Omental fat pad (tissue), 4 donors: ENCODE measurements around the gene CDK12. TPM values are rescaled to one million over a fixed set of nuclear protein-coding genes. Genes with fewer than 3 reads are reported as not detected.

Source experiments
- ATAC-seq: fragments of 150-250 bp; one replicate; pipeline ENCODE4 v1.9.1; 2016; ENCODE audit warnings: mild to moderate bottlenecking, moderate library complexity; ENCODE audit not compliant: low FRiP score
- DNase-seq: peaks from one replicate; pipeline ENCODE4 v3.0.0-alpha.2; 2019; ENCODE audit warnings: low spot score
- small RNA-seq: library from RNA; depleted of rRNA; stranded (forward); fragments of <200 nt; gene quantifications from one replicate; pipeline ENCODE3, GENCODE V24; 2016
- total RNA-seq, 4 donors: library from RNA; depleted of rRNA; stranded (reverse); fragments of >200 nt; gene quantifications; one replicate each; pipeline ENCODE4 v1.1.0, GENCODE V29; 2016
- TF ChIP-seq, protein P1 (sequence below), 3 donors: fragments of 450-650 bp; IDR thresholded peaks; one replicate each; pipeline ENCODE4 v1.5.1; 2016 to 2017; ENCODE audit warnings: antibody characterized with exemption in 3 of 3, mild to moderate bottlenecking in 3 of 3, moderate library complexity in 2 of 3

The CDK12 gene
- total RNA-seq, 4 donors from 2014 or later: 25.7 to 49.2 (median 38.1) TPM

- ATAC-seq: no peak
- no peak for DNase-seq
- TF ChIP-seq, protein P1, sequence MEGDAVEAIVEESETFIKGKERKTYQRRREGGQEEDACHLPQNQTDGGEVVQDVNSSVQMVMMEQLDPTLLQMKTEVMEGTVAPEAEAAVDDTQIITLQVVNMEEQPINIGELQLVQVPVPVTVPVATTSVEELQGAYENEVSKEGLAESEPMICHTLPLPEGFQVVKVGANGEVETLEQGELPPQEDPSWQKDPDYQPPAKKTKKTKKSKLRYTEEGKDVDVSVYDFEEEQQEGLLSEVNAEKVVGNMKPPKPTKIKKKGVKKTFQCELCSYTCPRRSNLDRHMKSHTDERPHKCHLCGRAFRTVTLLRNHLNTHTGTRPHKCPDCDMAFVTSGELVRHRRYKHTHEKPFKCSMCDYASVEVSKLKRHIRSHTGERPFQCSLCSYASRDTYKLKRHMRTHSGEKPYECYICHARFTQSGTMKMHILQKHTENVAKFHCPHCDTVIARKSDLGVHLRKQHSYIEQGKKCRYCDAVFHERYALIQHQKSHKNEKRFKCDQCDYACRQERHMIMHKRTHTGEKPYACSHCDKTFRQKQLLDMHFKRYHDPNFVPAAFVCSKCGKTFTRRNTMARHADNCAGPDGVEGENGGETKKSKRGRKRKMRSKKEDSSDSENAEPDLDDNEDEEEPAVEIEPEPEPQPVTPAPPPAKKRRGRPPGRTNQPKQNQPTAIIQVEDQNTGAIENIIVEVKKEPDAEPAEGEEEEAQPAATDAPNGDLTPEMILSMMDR (IDR thresholded peaks at IDR 0.05): no peak
These were observed 120.4 kb downstream of the CDK12 start for GRCh38 chr17:39581759-39582085.

GRCh38 chr17:39582658-39583057 lies 121.4 kb downstream of the CDK12 start:
- TF ChIP-seq, protein P1 (IDR thresholded peaks at IDR 0.05): no peak
- DNase-seq: no peak

More at GRCh38 chr17:39582658-39583057, 121.4 kb downstream of the CDK12 start:
- no peak for ATAC-seq

Small RNA genes lying within 50 kb of the gene (small RNA-seq; reads per million reads assigned to genes)
- gene RNU6-233P: not detected

Other genes starting within 250 kb of the CDK12 start
- under 1 TPM in 2 of 4 donors, not detected in 2; 0.56 to 0.60 TPM for gene STAC2, start 235.5 kb upstream of the CDK12 start, total RNA-seq
- gene FBXL20, start 59.9 kb upstream of the CDK12 start, total RNA-seq: 10 to 100 TPM; 10.4 to 29.6 (median 17.2) TPM
- 10 to 100 TPM; 21.4 to 34.0 (median 29.0) TPM for gene MED1, start 10.2 kb upstream of the CDK12 start, total RNA-seq
- under 1 TPM in 1 of 4 donors, not detected in 3; 0.06 TPM for gene NEUROD2, start 146.4 kb downstream of the CDK12 start, total RNA-seq
- 10 to 100 TPM; 13.9 to 27.0 (median 19.1) TPM for gene PPP1R1B, start 165.5 kb downstream of the CDK12 start, total RNA-seq
- 10 to 100 TPM; 24.9 to 75.5 (median 36.5) TPM for gene STARD3, start 175.7 kb downstream of the CDK12 start, total RNA-seq
- 1 to 10 TPM in 1 of 4 donors, under 1 TPM in 2, not detected in 1; 0.19 to 1.7 (median 0.60) TPM for gene TCAP, start 203.9 kb downstream of the CDK12 start, total RNA-seq
- 10 to 100 TPM in 1 of 4 donors, 1 to 10 TPM in 2, under 1 TPM in 1; 0.44 to 16.7 (median 1.9) TPM for gene PNMT, start 207.0 kb downstream of the CDK12 start, total RNA-seq
- gene PGAP3, start 226.6 kb downstream of the CDK12 start, total RNA-seq: 10 to 100 TPM in 2 of 4 donors, 1 to 10 TPM in 2; 8.2 to 12.8 (median 11.0) TPM
- gene ERBB2, start 238.6 kb downstream of the CDK12 start, total RNA-seq: 10 to 100 TPM; 13.8 to 23.8 (median 15.7) TPM